Activated CD4-positive, alpha-beta T cell treated with anti-CD3 and anti-CD28 coated beads, Interleukin-2, Interleukin-4, amounts not matched to agents 100 ng/mL and 50 ng/mL, durations not matched to agents 16 hours and 8 hours (primary cell): ENCODE data around the gene RBM15B.

Experiments
- DNase-seq: peaks from one replicate; pipeline ENCODE4 v3.0.0-alpha.2; 2020; ENCODE audit warnings: low spot score

RBM15B gene

GRCh38 chr3:51391566-51392354 is 675 bp downstream of the RBM15B start:
- peak; percentile 48 for DNase-seq

DNA sequence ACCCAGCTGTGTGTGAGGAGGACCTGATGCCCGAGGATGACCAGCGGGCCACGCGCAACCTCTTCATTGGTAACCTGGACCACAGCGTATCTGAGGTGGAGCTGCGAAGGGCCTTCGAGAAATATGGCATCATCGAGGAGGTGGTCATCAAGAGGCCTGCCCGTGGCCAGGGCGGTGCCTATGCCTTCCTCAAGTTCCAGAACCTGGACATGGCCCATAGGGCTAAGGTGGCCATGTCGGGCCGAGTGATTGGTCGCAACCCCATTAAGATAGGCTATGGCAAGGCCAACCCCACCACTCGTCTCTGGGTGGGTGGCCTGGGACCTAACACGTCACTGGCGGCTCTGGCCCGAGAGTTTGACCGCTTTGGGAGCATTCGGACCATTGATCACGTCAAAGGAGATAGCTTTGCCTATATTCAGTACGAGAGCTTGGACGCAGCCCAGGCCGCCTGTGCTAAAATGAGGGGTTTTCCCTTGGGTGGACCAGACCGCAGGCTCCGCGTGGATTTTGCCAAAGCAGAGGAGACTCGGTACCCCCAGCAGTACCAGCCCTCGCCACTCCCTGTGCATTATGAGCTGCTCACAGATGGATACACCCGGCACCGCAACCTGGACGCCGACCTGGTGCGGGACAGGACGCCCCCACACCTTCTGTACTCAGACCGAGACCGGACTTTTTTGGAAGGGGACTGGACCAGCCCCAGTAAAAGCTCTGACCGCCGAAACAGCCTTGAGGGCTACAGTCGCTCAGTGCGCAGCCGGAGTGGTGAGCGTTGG is 1.5 kb downstream of the RBM15B start:
- no peak for DNase-seq

- no peak for DNase-seq
Measured at GRCh38 chr3:51393134-51393495, 2.0 kb downstream of the RBM15B start.

DNA sequence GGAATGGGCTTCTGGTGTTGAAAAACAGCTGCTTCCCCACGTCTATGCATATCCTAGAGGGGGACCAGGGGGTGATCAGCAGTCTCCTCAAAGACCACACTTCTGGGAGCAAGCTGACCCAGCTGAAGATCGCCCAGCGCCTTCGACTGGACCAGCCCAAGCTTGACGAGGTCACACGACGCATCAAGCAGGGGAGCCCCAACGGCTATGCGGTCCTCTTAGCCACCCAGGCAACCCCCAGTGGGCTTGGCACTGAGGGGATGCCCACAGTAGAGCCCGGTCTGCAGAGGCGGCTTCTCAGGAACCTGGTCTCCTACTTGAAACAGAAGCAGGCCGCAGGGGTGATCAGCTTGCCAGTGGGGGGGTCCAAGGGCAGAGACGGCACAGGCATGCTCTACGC is 2.5 kb downstream of the RBM15B start:
- no peak for DNase-seq

- DNase-seq, result no peak
Measured at GRCh38 chr3:51394541-51394940, 3.5 kb downstream of the RBM15B start.

DNA sequence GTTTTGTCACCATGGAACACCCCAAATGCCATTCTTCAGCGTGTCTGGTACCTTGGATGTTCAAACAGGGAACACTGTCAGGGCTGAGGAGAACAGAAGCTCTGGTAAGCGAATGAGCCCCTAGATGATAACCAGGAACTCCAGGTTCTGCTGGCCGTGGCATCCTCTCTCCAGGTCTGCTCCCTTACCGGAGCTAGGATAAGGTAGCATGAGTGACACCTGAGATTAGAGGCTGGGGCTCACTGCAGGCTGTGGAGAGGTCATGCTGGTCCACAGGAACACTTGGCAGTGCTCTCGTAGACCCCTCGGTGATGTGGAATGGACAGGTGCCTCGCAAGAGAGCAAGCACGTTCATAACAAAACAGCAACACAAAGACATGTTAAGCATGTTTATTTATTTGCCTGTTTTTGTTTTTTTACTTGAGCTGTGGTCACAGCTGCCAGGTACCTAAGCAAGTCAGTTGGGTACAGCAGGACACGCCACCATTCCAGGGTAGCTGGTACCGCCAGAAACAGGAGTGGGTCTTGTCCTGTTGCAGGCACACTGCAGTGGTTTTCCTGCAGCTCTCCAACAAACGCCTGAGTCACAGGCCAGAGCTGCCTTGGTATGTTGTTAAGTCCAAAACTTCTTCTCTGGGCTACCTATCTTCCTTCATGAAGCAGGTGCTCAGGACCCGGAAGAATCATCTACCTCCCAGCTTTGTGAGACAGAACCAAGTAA is 4.6 kb downstream of the RBM15B start:
- DNase-seq, result no peak

GRCh38 chr3:51396401-51396800 is 5.3 kb downstream of the RBM15B start:
- no peak for DNase-seq

GRCh38 chr3:51397392-51397791 is 6.3 kb downstream of the RBM15B start:
- no peak for DNase-seq

- no peak for DNase-seq
Measured at GRCh38 chr3:51398595-51399310, 7.7 kb downstream of the RBM15B start.

- no peak for DNase-seq
Measured at GRCh38 chr3:51400166-51400565, 9.1 kb downstream of the RBM15B start.

DNA sequence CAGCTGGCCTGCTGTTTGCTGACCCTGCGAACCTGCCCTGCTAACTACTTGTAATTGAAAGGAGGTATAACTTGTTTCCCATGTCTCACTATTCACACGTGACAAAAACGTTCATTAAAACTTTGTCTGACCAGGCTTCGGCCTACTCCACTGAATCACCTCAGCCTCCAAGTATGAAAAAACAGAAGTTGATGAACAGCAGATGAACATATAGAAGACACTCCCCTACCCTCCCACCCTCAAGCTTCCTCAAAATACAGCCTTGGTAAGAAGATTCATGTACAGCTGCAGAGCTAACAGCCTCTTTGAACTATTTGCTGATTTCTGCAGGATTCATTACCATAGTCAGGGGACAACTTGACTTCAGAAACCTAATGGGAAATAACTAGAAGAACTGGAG is 10.7 kb downstream of the RBM15B start:
- DNase-seq, result no peak

DNA sequence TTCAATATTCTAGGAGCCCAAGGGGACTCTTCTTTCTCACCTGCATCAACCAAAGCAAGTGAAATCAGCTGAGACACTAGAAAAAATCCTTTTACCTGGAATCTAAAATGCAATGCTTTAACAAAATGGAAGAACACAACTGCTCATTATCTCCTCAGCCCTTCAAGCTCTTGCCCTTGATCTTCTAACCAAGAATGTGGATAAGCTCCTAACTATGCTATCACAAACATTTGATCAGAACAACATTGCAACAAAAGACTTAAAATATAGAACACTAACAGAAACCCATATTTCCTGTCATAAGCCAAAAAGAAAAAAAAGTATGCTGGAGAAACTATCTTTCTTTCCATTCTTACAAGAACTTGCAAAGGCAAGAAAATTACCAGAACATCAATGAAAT is 12.6 kb downstream of the RBM15B start:
- no peak for DNase-seq

GRCh38 chr3:51408021-51408420 is 16.9 kb downstream of the RBM15B start:
- DNase-seq, result no peak

DNA sequence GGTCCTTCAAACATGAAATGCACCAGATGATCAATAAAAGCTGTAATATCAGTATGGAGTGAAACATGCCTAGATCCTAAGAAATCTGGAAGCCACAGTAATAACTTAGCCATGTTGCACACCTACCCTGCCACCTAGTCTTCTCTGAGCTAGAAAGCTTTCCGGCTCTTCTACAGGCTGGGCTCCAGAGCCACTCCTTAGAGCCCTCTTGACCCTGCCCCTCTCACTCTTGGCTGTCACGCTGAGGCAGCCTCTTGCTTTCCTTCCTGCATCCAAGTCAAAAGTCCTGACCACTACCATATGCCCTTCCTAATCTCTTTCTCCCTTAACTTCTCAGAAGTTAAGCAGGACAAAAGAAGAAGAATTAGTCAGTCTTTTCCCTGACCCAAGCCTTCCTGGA is 17.7 kb downstream of the RBM15B start:
- no peak for DNase-seq

GRCh38 chr3:51422211-51422610 is 31.1 kb downstream of the RBM15B start:
- DNase-seq, result no peak

- no peak for DNase-seq
Measured at GRCh38 chr3:51426921-51427320, 35.8 kb downstream of the RBM15B start.

DNA sequence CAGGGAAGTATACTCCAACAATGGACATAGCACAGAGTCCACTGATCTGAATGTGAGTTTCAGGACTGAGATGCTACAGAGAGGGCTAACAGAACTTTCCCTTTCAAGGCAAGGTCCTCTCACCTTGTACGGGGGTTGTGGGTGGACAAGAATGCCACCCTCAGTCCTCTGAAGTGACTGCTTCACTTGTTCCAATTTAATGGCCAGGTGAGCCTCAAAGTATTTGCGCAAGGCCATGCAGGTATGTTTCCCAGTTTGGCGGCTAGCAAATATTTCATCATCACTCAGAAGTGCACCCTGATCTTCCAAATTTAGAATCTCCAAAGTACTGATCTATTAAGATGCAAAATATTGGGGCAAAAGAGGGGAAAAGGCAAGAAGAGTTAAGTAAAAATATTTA is 38.1 kb downstream of the RBM15B start:
- DNase-seq, result no peak

DNA sequence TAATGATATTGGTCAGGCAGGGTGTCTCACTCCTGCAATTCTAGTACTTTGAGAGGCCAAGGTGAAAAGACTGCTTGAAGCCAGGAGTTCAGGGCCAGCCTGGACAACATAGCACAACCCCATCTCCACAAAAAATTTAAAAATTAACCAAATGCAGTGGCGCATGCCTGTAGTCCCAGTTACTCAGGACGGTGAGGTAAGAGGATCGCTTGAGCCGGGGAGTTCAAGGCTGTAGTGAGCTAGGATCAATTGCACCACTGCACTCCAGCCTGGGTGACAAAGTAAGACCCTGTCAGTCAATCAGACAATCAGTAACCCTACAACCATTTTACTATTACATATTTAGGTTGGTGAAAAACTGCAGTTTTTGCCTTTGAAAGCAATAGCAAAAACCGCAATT is 43.0 kb downstream of the RBM15B start:
- no peak for DNase-seq

DNA sequence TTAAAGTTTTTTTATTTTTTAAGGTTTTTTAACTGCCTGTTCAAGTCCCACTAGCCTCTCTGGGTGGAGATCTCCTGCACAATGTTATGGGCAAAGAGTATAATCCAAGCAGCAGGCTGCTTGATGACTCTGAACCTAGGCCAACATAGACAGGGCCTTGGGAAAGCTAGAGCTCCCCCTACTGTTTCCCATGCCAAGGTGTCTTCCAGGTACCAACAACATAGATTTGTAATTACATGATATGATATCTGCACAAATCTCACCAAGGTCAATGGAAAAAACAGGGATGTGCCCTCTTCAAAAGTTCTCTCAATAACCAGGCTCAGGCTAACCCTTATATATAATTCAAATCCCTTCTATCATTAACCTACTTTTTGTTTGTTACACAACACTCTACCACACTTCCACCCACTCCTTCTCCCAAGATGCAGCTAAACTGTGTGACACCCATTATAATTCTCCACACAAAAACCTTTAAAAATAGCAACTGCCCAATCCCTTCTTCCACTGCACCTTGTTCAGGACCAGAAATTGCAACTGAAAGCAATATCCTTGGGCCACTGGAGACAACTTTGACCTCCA is 43.8 kb downstream of the RBM15B start:
- peak; percentile 63 for DNase-seq

- no peak for DNase-seq
Measured at GRCh38 chr3:51436998-51437639, 46.0 kb downstream of the RBM15B start.

DNA sequence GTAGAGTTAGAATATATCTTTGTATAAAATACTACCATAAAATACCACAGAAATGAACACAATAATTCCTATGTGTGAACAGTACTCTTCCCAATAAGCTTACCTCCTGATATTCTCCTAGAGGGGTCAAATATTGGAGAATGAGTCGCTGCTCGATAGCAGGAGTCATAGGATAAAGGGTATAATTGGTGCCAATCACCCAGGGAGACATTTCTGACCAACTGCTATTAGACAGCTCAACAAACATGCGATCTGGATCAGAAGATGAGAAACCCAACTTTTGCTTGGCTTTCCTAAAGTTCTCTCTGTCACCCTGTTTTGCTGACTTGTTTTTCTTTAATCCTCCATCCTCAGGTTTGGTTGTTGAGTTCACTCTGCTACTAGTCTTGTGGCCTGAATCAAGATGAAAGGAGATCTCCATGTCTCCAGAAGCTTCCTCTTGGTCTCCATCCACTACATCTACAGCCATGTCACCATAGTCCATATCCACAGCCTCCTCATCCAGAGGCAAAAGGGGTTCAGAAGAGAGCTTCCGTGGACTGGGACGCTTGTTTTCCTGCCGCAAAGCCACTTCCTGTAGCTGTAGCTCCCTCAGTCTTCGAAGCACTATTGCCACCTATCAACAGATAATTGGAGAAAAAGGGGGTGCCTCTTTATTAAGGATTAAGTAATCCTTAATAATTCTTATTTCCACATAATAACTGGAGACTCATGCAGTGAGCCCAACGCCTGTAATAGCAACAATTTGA is 50.4 kb downstream of the RBM15B start:
- no peak for DNase-seq
